IMR-90 (cell line): ENCODE data around the gene ZNF236. TPM values are rescaled to one million over a fixed set of nuclear protein-coding genes. Genes with fewer than 3 reads are reported as not detected.
A peak's percentile ranks its signal among the peaks of the same experiment; 100 is the strongest.

ENCODE experiments used
- ATAC-seq: fragments of 200-7000 bp; cut with Tn5 transposase; 2 replicates; pipeline ENCODE4 v1.9.1; 2020; ENCODE audit warnings: low read depth, mild to moderate bottlenecking, moderate library complexity
- BruUV-seq: library from RNA; stranded (reverse); fragments of 400-500 nt; replicated peaks from 2 replicates; lab custom pipeline; 2021; lab: Mats Ljungman, UMichigan
- CTCF ChIA-PET: fragments of 300-600 bp; formaldehyde crosslinking; extraction: SDS; loops from one replicate; lab custom pipeline; 2021; ENCODE audit warnings: antibody characterized with exemption; lab: Yijun Ruan, JAX
- POLR2A ChIA-PET: fragments of 300-600 bp; sonication (Branson Sonifier 250); formaldehyde crosslinking; loops from one replicate; lab custom pipeline; 2022; ENCODE audit warnings: antibody characterized with exemption; ENCODE audit not compliant: unreplicated experiment; lab: Charles Lee
- DNase-seq: peaks from one replicate; pipeline ENCODE4 v3.0.0; 2013
- H2AFZ ChIP-seq: replicated peaks from 2 replicates; pipeline ENCODE3; 2013; ENCODE audit warnings: low read length, mild to moderate bottlenecking; ENCODE audit not compliant: poor library complexity
- H2AK5ac ChIP-seq: 2 replicates; pipeline ENCODE4 v1.6.1; 2013; ENCODE audit warnings: low read depth, low read length, inconsistent platforms
- H2AK9ac ChIP-seq: replicated peaks from 2 replicates; pipeline ENCODE3; 2013; ENCODE audit warnings: mild to moderate bottlenecking, low read depth, low read length, moderate library complexity; ENCODE audit not compliant: poor library complexity
- H2BK120ac ChIP-seq: 2 replicates; pipeline ENCODE4 v1.6.1; 2013; ENCODE audit warnings: low read depth, low read length, inconsistent platforms
- H2BK15ac ChIP-seq: 3 replicates; pipeline ENCODE4 v1.6.1; 2013; ENCODE audit warnings: low read depth, low read length, inconsistent platforms
- H2BK20ac ChIP-seq: 2 replicates; pipeline ENCODE4 v1.6.1; 2013; ENCODE audit warnings: low read depth, mild to moderate bottlenecking, inconsistent platforms, low read length, moderate library complexity
- H2BK5ac ChIP-seq: 2 replicates; pipeline ENCODE4 v1.6.1; 2013; ENCODE audit warnings: mild to moderate bottlenecking, low read depth, low read length, inconsistent platforms; ENCODE audit not compliant: poor library complexity, severe bottlenecking
- H3K14ac ChIP-seq: replicated peaks from 2 replicates; pipeline ENCODE4 v1.6.1; 2013; ENCODE audit warnings: low read depth, low read length, inconsistent platforms
- H3K18ac ChIP-seq: 2 replicates; pipeline ENCODE4 v1.6.1; 2013; ENCODE audit warnings: low read depth, low read length, control low read depth
- H3K23ac ChIP-seq: 2 replicates; pipeline ENCODE4 v1.6.1; 2013; ENCODE audit warnings: low read depth, low read length, inconsistent platforms
- H3K27ac ChIP-seq: 2 replicates; pipeline ENCODE4 v1.5.1; 2013; ENCODE audit warnings: mild to moderate bottlenecking, control low read depth, low read length; ENCODE audit not compliant: insufficient read depth
- H3K27me3 ChIP-seq: 2 replicates; pipeline ENCODE4 v1.6.1; 2013; ENCODE audit warnings: low read length; ENCODE audit not compliant: control insufficient read depth, insufficient read depth
- H3K36me3 ChIP-seq: 2 replicates; pipeline ENCODE4 v1.6.1; 2013; ENCODE audit warnings: low read length, mixed read lengths; ENCODE audit not compliant: control insufficient read depth, insufficient read depth
- H3K4ac ChIP-seq: 2 replicates; pipeline ENCODE4 v1.6.1; 2013; ENCODE audit warnings: low read depth, low read length, inconsistent platforms
- H3K4me1 ChIP-seq: 2 replicates; pipeline ENCODE4 v1.6.1; 2013; ENCODE audit warnings: low read length, mixed read lengths; ENCODE audit not compliant: control insufficient read depth, insufficient read depth
- H3K4me2 ChIP-seq: 2 replicates; pipeline ENCODE4 v1.6.1; 2013; ENCODE audit warnings: low read depth, mild to moderate bottlenecking, control low read depth, low read length, moderate library complexity
- H3K4me3 ChIP-seq: 2 replicates; pipeline ENCODE4 v1.5.1; 2013; ENCODE audit warnings: low read depth, mild to moderate bottlenecking, control low read depth, low read length, moderate library complexity; ENCODE audit not compliant: insufficient read depth
- H3K56ac ChIP-seq: 2 replicates; pipeline ENCODE4 v1.6.1; 2013; ENCODE audit warnings: low read length, inconsistent platforms; ENCODE audit not compliant: insufficient read depth; ENCODE audit errors: extremely low read depth
- H3K79me1 ChIP-seq, 2 experiments: 2 replicates each; pipeline ENCODE4 v1.6.1; 2013; ENCODE audit warnings: low read length in 2 of 2, inconsistent platforms in 1 of 2, low read depth in 1 of 2
- H3K9ac ChIP-seq: 2 replicates; pipeline ENCODE4 v1.6.1; 2013; ENCODE audit warnings: low read depth, low read length, control low read depth
- H3K9me1 ChIP-seq: 2 replicates; pipeline ENCODE4 v1.6.1; 2013; ENCODE audit warnings: low read length, inconsistent platforms; ENCODE audit not compliant: insufficient read depth
- H3K9me3 ChIP-seq: 2 replicates; pipeline ENCODE4 v1.6.1; 2013; ENCODE audit warnings: low read length; ENCODE audit not compliant: control insufficient read depth, insufficient read depth
- H4K20me1 ChIP-seq: 2 replicates; pipeline ENCODE4 v1.6.1; 2013; ENCODE audit warnings: low read length, inconsistent platforms; ENCODE audit not compliant: insufficient read depth
- H4K5ac ChIP-seq: 2 replicates; pipeline ENCODE4 v1.6.1; 2013; ENCODE audit warnings: mild to moderate bottlenecking, low read depth, low read length, control low read depth
- H4K8ac ChIP-seq, 2 experiments: 2 replicates each; pipeline ENCODE4 v1.6.1; 2013; ENCODE audit warnings: low read depth in 2 of 2, low read length in 2 of 2, control low read depth in 1 of 2, inconsistent platforms in 1 of 2
- H4K91ac ChIP-seq: 2 replicates; pipeline ENCODE4 v1.6.1; 2013; ENCODE audit warnings: low read depth, low read length, inconsistent platforms; ENCODE audit not compliant: insufficient read depth
- POLR2A ChIP-seq: IDR thresholded peaks from 2 replicates; pipeline ENCODE4 v1.6.1; 2012; ENCODE audit warnings: mild to moderate bottlenecking, low read depth, low read length
- SMC3 ChIP-seq: fragments of 150-350 bp; IDR thresholded peaks from 2 replicates; pipeline ENCODE4 v1.6.1; 2016; ENCODE audit warnings: low read depth, mild to moderate bottlenecking, antibody characterized with exemption, low read length, moderate library complexity
- WGBS, 2 experiments: methylation state at CpG; one replicate each; pipeline versions ENCODE4 v1.1.5 to v1.1.7; 2013; ENCODE audit warnings: missing lambda C conversion rate in 2 of 2; ENCODE audit not compliant: insufficient read length in 1 of 2; ENCODE audit errors: extremely low coverage in 2 of 2; 5-methylcytosine and 5-hydroxymethylcytosine counted together
- dilution Hi-C: fragments of 300-500 bp; cut with HindIII; formaldehyde crosslinking; loops from one replicate; pipeline ENCODE4 v1.14.3; 2018; ENCODE audit warnings: low sequenced_read_pairs; ENCODE audit not compliant: unreplicated experiment
- in situ Hi-C: fragments of 300-500 bp; cut with MboI; formaldehyde crosslinking; loops from 3 replicates; pipeline ENCODE4 v1.14.3; 2019; ENCODE audit warnings: low sequenced_read_pairs, inconsistent platforms, mixed read lengths
- intact Hi-C: fragments of 100-400 bp; cut with micrococcal nuclease; formaldehyde crosslinking; loops from 2 replicates; pipeline ENCODE4 v1.10.0; 2022
- polyA plus RNA-seq, 3 experiments: library from polyadenylated mRNA; depleted of rRNA; stranded (reverse); fragments of >200 nt; gene quantifications; 2 replicates each; pipeline ENCODE4 v1.2.3, GENCODE V29; 2012; ENCODE audit warnings: low replicate concordance in 1 of 3
- total RNA-seq: library from RNA; depleted of rRNA; stranded (reverse); fragments of >200 nt; gene quantifications from 2 replicates; pipeline ENCODE4 v1.2.3, GENCODE V29; 2012

The ZNF236 gene
- total and polyA plus RNA-seq, 2 of the 4 experiments (the other 2 are of a cell fraction): 3.6 to 9.7 TPM

- no peak overlapping the region for H3K4me2 ChIP-seq
- H3K4me3 ChIP-seq: no peak overlapping the region
- no peaks in the 10 kb centered on the region for H3K9me3 ChIP-seq
- H3K9me1 ChIP-seq: no peaks in the 10 kb centered on the region
- H2AK5ac ChIP-seq: no peak overlapping the region
- no peak for DNase-seq
- H2BK120ac ChIP-seq: no peak overlapping the region
- H3K9ac ChIP-seq: no peak overlapping the region
- H2AFZ ChIP-seq: peak overlapping the region; percentile 48
- no peak overlapping the region for H2BK15ac ChIP-seq
- H3K4ac ChIP-seq: no peak overlapping the region
- H4K5ac ChIP-seq: no peak overlapping the region
- H4K20me1 ChIP-seq: no peaks in the 10 kb centered on the region
- BruUV-seq: no TSS peak
- H3K56ac ChIP-seq: no peak overlapping the region
- no peak overlapping the region for H2BK5ac ChIP-seq
- no peak overlapping the region for H2BK20ac ChIP-seq
- no peak overlapping the region for H4K91ac ChIP-seq
- ChIA-PET POLR2A (no interaction called here), CTCF (no interaction called here)
- no peak overlapping the region for H3K18ac ChIP-seq
- dilution Hi-C loops: no loop called here
- H3K27me3 ChIP-seq: peaks cover 10% of the 10 kb centered on the region
- no peak overlapping the region for H4K8ac ChIP-seq
- no peak overlapping the region for H3K27ac ChIP-seq
- no peak overlapping the region for H2AK9ac ChIP-seq
- no peak for ATAC-seq
- H3K4me1 ChIP-seq: no peaks in the 10 kb centered on the region
- no peaks in the 10 kb centered on the region for H3K36me3 ChIP-seq
- no peaks in the 10 kb centered on the region for H3K79me1 ChIP-seq
- intact Hi-C loops: no loop called here
- in situ Hi-C loops: no loop called here
- no peak for TF ChIP-seq POLR2A
- TF ChIP-seq SMC3: no peak
- WGBS, 2 experiments: no CpG with 5 or more reads among the region's 6 CpGs
- H3K14ac ChIP-seq: no peak overlapping the region
- no peak overlapping the region for H3K23ac ChIP-seq
Measured at GRCh38 chr18:76993085-76993382, 170.7 kb downstream of the ZNF236 start.
